Left forelimb (tissue), 1 donor: ENCODE measurements around the gene ATP5F1B.

ENCODE experiments used
- DNase-seq: peaks from one replicate; pipeline ENCODE4 v3.0.0-alpha.2; 2018; ENCODE audit warnings: low spot score

ATP5F1B gene

DNA sequence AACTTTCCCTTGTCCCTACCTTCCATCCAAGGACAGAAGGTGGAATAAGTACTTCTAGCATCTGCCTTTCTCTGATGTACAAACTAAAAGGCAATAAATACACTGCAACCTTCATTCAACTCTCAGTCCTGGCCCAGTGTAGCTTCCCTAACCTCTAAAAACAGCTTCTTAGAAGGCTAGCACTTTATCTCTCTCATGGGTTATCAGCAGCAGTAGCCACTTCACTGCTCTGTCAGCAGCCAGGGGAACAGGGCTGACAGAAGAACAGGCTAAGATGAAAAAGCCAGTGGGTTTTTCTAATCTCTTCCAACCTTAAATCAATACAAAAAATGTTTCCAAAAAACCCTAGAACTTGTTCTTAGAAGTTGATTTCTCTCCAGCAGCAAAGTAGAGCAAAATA lies 28.9 kb downstream of the ATP5F1B start:
- DNase-seq = no peak

DNA sequence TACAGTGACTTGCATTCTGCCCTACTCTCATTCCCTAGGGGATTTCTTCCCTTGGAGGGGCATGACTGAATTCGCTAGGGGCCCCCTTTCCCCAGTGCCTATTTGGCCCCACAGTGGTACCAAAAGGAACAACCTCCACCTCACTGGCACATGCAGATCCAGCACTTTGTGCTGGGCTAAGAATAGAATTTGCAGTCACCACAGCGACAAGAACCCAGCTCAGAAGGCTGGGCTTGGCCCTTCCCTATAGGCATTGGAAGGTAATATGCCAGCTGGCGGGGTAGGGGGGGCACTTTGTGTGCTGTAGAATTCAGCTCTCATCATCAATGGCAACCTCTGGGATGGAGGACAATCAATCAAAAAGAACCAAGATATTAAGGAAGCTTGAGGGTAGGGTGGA lies 29.5 kb downstream of the ATP5F1B start:
- DNase-seq = no peak

GRCh38 chr12:56614627-56615026 lies 31.2 kb downstream of the ATP5F1B start:
- no peak for DNase-seq

DNA sequence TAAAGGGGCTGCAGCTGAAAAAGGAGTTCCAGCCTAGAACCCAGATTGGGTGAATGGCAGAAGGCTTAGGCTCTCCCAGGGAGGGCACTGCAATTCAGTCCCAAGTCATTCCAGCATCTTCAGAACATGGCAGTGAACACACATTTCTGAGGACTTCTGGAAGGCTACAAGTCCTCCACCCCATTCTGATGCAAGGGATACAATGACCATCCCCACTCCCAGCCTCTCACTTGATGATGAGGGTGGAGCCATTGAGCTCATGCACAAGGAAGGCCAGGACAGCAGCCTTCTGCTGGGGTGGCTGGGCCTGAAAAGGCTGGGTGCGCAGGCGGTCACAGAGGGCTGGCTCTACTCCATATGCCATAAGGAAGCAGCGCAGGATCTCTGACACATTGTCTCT lies 41.4 kb downstream of the ATP5F1B start:
- DNase-seq = no peak

DNA sequence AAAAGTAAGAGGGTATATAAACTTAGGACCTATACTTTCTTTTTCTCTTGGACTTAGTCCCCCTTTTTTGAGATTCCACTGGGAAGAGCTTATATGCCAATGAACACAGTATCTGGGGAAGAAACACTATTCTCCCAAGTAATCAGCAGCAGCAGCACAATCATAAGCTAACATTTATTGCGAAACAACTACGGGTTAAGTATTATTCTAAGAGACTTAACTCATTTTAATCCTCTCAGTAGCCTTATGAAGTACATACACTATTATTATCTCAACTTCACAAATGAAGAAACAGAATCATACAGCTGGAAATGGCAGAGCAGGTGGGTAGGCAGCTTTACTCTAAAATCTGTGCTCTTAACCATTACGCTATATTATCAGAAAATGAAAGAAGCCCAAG lies 43.5 kb downstream of the ATP5F1B start:
- DNase-seq = no peak

DNA sequence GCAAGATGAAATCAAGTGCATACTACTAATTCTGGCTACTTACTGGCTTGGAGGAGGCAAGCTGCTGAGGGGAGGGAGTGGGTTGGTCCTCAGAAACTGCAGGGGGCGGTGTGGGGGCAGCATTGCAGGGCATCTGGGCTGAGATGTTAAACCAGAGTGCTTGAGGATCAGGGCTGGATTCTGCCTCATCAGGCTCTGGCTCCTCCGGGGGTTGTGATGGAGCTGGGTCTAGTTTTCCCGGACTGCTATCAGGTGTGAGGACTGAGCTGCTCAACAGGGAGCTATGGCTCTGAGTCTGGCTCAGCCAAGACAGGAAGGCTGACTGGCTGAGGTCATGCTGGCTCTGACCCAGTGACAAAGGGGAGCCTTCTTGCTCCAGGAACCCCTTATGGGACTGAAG lies 44.3 kb downstream of the ATP5F1B start:
- DNase-seq = no peak

DNA sequence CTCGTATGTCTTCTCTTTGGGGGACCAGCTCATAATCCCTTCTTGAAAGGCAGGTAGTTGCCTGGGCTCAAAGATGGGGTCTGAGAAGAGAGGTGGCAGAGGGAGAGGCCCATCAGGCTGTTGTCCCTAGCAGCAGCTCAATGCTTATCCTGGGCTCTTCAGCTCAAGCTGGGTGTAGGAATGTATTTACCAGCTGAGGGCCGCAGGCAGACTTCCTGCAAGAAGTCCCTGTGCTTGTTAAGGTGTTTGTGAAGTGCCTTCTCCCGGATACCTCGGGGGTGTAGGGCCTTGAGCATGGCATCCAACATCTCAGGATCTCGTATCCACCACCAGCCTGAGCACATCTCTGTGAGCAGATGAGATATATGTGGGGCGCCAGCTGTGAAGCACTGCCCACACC lies 45.0 kb downstream of the ATP5F1B start:
- DNase-seq = no peak

DNA sequence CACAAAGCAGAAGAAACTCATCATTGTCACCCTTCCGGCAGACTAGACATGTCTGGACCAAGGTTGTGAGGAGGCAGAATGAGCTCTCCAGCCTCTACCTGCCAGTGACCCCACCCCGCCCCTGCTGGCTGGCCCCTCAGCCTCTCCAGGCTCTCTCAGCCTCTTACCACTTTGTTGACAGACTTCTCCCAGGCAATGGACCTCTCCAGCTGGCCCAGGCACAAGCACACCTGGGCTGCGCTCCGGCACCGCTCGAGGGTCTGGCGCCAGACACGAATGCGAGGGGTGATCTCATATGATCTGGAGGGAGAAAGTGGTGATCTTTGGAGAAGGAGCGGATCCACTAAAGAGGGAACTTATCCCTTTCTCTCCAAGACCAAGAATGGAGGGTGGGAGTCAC lies 46.0 kb downstream of the ATP5F1B start:
- DNase-seq = no peak

- DNase-seq = no peak
These were observed 46.7 kb downstream of the ATP5F1B start for GRCh38 chr12:56599041-56599440.

DNA sequence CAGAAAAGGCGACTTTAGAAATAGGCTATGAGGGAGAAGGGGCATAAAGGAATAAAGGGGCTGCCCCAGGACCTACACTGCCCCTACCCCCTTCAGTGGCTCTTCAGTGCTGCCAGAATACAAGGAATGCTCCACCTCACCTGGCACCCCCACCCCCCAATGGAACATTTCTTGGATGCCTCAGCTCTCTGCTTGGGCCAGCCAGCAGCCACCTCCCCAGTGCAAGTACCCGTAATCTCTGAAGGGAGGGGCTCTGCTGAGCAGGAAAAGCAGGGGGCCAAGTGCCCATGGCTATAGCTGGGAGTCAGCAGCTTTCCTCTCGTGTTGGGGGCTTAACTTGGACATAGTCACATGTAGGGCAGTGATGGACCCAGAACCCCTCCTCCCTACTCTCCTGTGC lies 49.0 kb downstream of the ATP5F1B start:
- no peak for DNase-seq

DNA sequence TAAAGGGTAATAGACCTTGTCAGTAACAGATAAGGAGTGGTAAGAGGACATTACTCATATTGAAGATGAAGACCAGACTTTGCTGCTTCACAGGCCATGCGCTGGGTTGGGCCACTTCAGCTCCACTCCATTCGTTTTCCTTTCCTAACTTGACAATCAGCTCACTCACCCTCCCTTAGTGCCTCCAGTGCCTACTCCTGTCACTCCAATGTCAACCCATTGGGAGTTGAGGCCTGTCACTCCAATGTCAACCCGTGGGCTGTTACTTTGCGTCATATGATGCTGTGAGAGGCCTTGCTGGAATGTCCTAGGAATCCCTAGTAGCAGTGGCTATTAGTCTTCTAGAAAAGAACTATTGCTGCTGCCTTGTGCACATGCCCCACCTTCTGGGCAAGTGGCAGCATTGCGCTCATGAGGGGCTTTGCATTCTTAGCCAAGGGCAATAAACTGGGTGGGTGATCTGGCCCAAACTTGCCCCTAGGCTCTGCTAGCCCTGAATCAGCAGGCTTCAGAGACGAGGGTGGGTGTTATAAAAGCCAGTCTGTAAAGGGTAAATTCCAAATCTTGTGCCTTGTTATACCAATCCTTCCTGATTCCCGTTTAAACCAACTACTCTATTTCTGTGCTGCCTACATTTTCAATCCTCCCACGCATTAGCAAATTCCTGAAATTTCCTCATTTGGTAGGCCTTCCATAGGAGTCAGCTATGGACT lies 51.7 kb downstream of the ATP5F1B start:
- no peak for DNase-seq

- no peak for DNase-seq
These were observed 53.8 kb downstream of the ATP5F1B start for GRCh38 chr12:56591961-56592360.

DNA sequence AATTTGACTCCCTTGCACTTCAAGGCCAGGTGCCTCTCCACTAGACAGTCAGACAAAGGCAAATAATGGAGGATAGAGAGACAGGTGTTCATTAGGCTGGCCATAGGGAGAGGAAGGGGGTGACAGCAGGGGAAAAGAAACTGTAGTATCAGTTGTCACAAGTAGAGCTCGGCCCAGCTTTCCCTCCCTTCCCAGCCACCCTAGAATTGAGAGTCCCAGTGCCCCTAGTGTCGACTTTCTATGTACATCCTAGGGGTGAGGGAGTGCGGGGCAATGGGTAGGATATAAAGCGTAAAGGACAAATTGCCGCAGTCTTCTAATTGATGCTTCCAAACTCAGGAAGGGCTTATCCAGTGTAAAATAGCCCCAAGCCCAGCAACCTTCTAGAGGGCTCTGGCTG lies 54.7 kb downstream of the ATP5F1B start:
- no peak for DNase-seq

DNA sequence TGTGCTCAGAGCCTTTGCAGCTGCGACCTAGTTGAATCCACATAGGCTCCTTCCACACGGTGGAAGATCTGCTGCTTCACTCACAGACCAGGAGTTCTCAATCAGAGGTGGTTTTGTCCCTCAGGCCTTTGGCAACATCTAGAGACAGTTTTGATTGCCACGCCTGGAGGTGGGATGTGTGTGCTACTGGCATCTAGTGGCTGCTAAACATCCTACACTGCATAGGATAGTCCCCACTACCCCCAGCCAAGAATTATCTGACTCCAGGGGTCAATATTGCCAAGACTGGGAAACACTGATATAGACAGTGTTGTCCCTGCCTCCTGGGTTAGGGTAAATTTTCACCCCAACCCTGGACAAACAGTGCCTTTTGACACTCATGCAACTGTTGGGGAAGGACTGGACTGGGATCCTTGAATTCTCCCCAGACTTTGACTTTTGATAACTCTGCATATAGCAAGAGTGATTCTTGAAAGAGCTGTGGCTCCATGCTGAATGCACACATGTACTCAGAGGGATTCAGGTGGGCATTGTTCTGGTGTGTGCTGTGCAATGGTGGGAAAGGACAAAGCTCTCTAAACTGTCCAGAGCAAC lies 55.5 kb downstream of the ATP5F1B start:
- DNase-seq = no peak

GRCh38 chr12:56589783-56590182 lies 56.0 kb downstream of the ATP5F1B start:
- DNase-seq = no peak
